KOPT-K1 (cell line): ENCODE measurements around the gene KIF6.

Experiments
- H3K27ac ChIP-seq: fragments of 200-600 bp; sonication (generic); 2 replicates; pipeline ENCODE4 v1.5.1; 2016; ENCODE audit warnings: antibody characterized with exemption, mild to moderate bottlenecking, low read depth, low read length; ENCODE audit not compliant: poor library complexity, severe bottlenecking
- H3K36me3 ChIP-seq: fragments of 200-600 bp; sonication (generic); 2 replicates; pipeline ENCODE4 v1.5.1; 2017; ENCODE audit warnings: antibody characterized with exemption, mild to moderate bottlenecking, low read length, moderate library complexity; ENCODE audit not compliant: insufficient read depth
- H3K9me3 ChIP-seq: fragments of 200-600 bp; sonication (generic); 2 replicates; pipeline ENCODE4 v1.5.1; 2017; ENCODE audit warnings: antibody characterized with exemption, low read length, mild to moderate bottlenecking; ENCODE audit not compliant: insufficient read depth, poor library complexity, severe bottlenecking

KIF6 gene

GRCh38 chr6:39343396-39343870 is 381.8 kb downstream of the KIF6 start:
- Histone ChIP-seq H3K27ac (peak overlapping the region; percentile 33), H3K9me3 (no peaks in the 10 kb centered on the region), H3K36me3 (no peaks in the 10 kb centered on the region)

- peak overlapping the region; percentile 33 for H3K27ac ChIP-seq
- no peaks in the 10 kb centered on the region for H3K9me3 ChIP-seq
- H3K36me3 ChIP-seq = no peaks in the 10 kb centered on the region
Measured at GRCh38 chr6:39342692-39343395, 382.4 kb downstream of the KIF6 start.

GRCh38 chr6:39341937-39342336 is 383.3 kb downstream of the KIF6 start:
- no peaks in the 10 kb centered on the region for H3K36me3 ChIP-seq
- no peak overlapping the region for H3K27ac ChIP-seq

GRCh38 chr6:39341352-39341751 is 383.9 kb downstream of the KIF6 start:
- H3K36me3 ChIP-seq = no peaks in the 10 kb centered on the region
- H3K9me3 ChIP-seq = no peaks in the 10 kb centered on the region
- no peak overlapping the region for H3K27ac ChIP-seq

More at GRCh38 chr6:39341937-39342336, 383.3 kb downstream of the KIF6 start:
- no peaks in the 10 kb centered on the region for H3K9me3 ChIP-seq

GRCh38 chr6:39339868-39340550 is 385.2 kb downstream of the KIF6 start:
- no peaks in the 10 kb centered on the region for H3K9me3 ChIP-seq
- H3K36me3 ChIP-seq = no peaks in the 10 kb centered on the region
- H3K27ac ChIP-seq = no peak overlapping the region

- Histone ChIP-seq H3K27ac (no peak overlapping the region), H3K36me3 (no peaks in the 10 kb centered on the region), H3K9me3 (no peaks in the 10 kb centered on the region)
Measured at GRCh38 chr6:39339096-39339867, 385.9 kb downstream of the KIF6 start.

- Histone ChIP-seq H3K36me3 (no peaks in the 10 kb centered on the region), H3K27ac (no peak overlapping the region), H3K9me3 (no peaks in the 10 kb centered on the region)
Measured at GRCh38 chr6:39338397-39338796, 386.8 kb downstream of the KIF6 start.

GRCh38 chr6:39335780-39336545 is 389.2 kb downstream of the KIF6 start:
- Histone ChIP-seq H3K9me3 (no peaks in the 10 kb centered on the region), H3K36me3 (no peaks in the 10 kb centered on the region), H3K27ac (peak overlapping the region; percentile 7)

GRCh38 chr6:39333644-39334438 is 391.4 kb downstream of the KIF6 start:
- no peak overlapping the region for H3K27ac ChIP-seq
- H3K36me3 ChIP-seq = no peaks in the 10 kb centered on the region
- H3K9me3 ChIP-seq = no peaks in the 10 kb centered on the region

- no peaks in the 10 kb centered on the region for H3K9me3 ChIP-seq
- H3K36me3 ChIP-seq = no peaks in the 10 kb centered on the region
- H3K27ac ChIP-seq = no peak overlapping the region
Measured at GRCh38 chr6:39330476-39330875, 394.7 kb downstream of the KIF6 start.

GRCh38 chr6:39330057-39330456 is 395.2 kb downstream of the KIF6 start:
- H3K27ac ChIP-seq = no peak overlapping the region
- H3K36me3 ChIP-seq = no peaks in the 10 kb centered on the region
- H3K9me3 ChIP-seq = no peaks in the 10 kb centered on the region

- no peaks in the 10 kb centered on the region for H3K36me3 ChIP-seq
- H3K9me3 ChIP-seq = no peaks in the 10 kb centered on the region
- no peak overlapping the region for H3K27ac ChIP-seq
Measured at GRCh38 chr6:39328066-39328465, 397.1 kb downstream of the KIF6 start.

- Histone ChIP-seq H3K36me3 (no peaks in the 10 kb centered on the region), H3K27ac (no peak overlapping the region), H3K9me3 (no peaks in the 10 kb centered on the region)
Measured at GRCh38 chr6:39327507-39327906, 397.7 kb downstream of the KIF6 start.

- H3K9me3 ChIP-seq = no peaks in the 10 kb centered on the region
- H3K27ac ChIP-seq = no peak within 1 kb of the TSS
- no peaks in the 10 kb centered on the region for H3K36me3 ChIP-seq
Measured at GRCh38 chr6:39322306-39322850, 402.8 kb downstream of the KIF6 start, which contains the start of gene KCNK16. Gene KCNK16, minus strand, starts transcription at chr6:39322702. Its CDS starts 162 bp downstream, at chr6:39322540.
